B cell (primary cell): ENCODE measurements around the gene TMEM263. TPM values are rescaled to one million over a fixed set of nuclear protein-coding genes. Genes with fewer than 3 reads are reported as not detected.
A peak's percentile ranks its signal among the peaks of the same experiment; 100 is the strongest.

ENCODE experiments used
- ATAC-seq: fragments of 200-7000 bp; cut with Tn5 transposase; one replicate; pipeline ENCODE4 v1.10.0; 2021; ENCODE audit warnings: low read depth, mild to moderate bottlenecking, moderate number of reproducible peaks, moderate library complexity
- CTCF ChIA-PET: fragments of 350-600 bp; sonication (Branson Sonifier 250); formaldehyde crosslinking; loops from one replicate; lab custom pipeline; 2021; ENCODE audit warnings: antibody characterized with exemption, inconsistent platforms; lab: Charles Lee
- POLR2A ChIA-PET: fragments of 350-600 bp; sonication (Branson Sonifier 250); formaldehyde crosslinking; loops from one replicate; lab custom pipeline; 2021; ENCODE audit warnings: antibody characterized with exemption; lab: Charles Lee
- DNase-seq: peaks from one replicate; pipeline ENCODE4 v3.0.0; 2013
- H2AFZ ChIP-seq: 2 replicates; pipeline ENCODE4 v1.6.1; 2012; ENCODE audit warnings: mild to moderate bottlenecking, low read depth, low read length; ENCODE audit not compliant: insufficient read depth, poor library complexity, severe bottlenecking
- H3K27ac ChIP-seq, 2 donors: 1 replicate in 1 of 2; 2 replicates in 1 of 2; pipeline ENCODE4 v1.5.1; 2012 to 2013; ENCODE audit warnings: low read length in 2 of 2, mild to moderate bottlenecking in 2 of 2, moderate library complexity in 1 of 2
- H3K27me3 ChIP-seq, 4 experiments: fragments of 200-600 bp in 1 of 4; sonication (generic) in 1 of 4; replicated peaks in 1 of 4; 1 replicate in 2 of 4; 2 replicates in 2 of 4; pipeline versions ENCODE4 v1.6.1 to v1.7.0; 2013 to 2016; ENCODE audit warnings: low read length in 3 of 4, mild to moderate bottlenecking in 2 of 4, mixed read lengths in 1 of 4, moderate library complexity in 1 of 4; ENCODE audit not compliant: insufficient read depth in 4 of 4, control insufficient read depth in 3 of 4; ENCODE audit errors: control extremely low read depth in 1 of 4
- H3K36me3 ChIP-seq, 2 experiments: replicated peaks in 1 of 2; 1 replicate in 1 of 2; 2 replicates in 1 of 2; pipeline versions ENCODE4 v1.6.1 to v1.7.1; 2013; ENCODE audit warnings: low read length in 1 of 2; ENCODE audit not compliant: insufficient read depth in 2 of 2, control insufficient read depth in 1 of 2; ENCODE audit errors: control extremely low read depth in 1 of 2, extremely low read depth in 1 of 2
- H3K4me1 ChIP-seq, 2 donors: fragments of 200-600 bp in 1 of 2; sonication (generic) in 1 of 2; 1 replicate in 1 of 2; 2 replicates in 1 of 2; pipeline versions ENCODE4 v1.5.1 to v1.6.1; 2013 to 2017; ENCODE audit warnings: low read length in 2 of 2; ENCODE audit not compliant: control insufficient read depth in 2 of 2, insufficient read depth in 2 of 2
- H3K4me2 ChIP-seq: replicated peaks from 2 replicates; pipeline ENCODE3; 2012; ENCODE audit warnings: mild to moderate bottlenecking, low read depth, low read length; ENCODE audit not compliant: poor library complexity, severe bottlenecking
- H3K4me3 ChIP-seq, 5 experiments: fragments of 200-600 bp in 1 of 5; sonication (generic) in 1 of 5; 1 replicate in 3 of 5; 2 replicates in 2 of 5; pipeline versions ENCODE4 v1.5.1 to v1.7.0; 2011 to 2016; ENCODE audit warnings: low read length in 4 of 5, mild to moderate bottlenecking in 4 of 5, low read depth in 2 of 5, control low read depth in 1 of 5, moderate library complexity in 1 of 5; ENCODE audit not compliant: insufficient read depth in 1 of 5; ENCODE audit errors: control extremely low read depth in 1 of 5, extremely low read depth in 1 of 5
- H3K79me2 ChIP-seq: fragments of 200-600 bp; sonication (generic); one replicate; pipeline ENCODE4 v1.6.0; 2016; ENCODE audit warnings: low read length; ENCODE audit not compliant: control insufficient read depth, insufficient read depth
- H3K9ac ChIP-seq: fragments of 200-600 bp; sonication (generic); 2 replicates; pipeline ENCODE4 v1.6.1; 2017; ENCODE audit warnings: mild to moderate bottlenecking, low read length, moderate library complexity
- H3K9me3 ChIP-seq, 3 donors: one replicate each; pipeline versions ENCODE4 v1.6.1 to v1.7.1; 2013; ENCODE audit warnings: low read length in 2 of 3; ENCODE audit not compliant: control insufficient read depth in 2 of 3, insufficient read depth in 1 of 3; ENCODE audit errors: control extremely low read depth in 1 of 3
- H4K20me1 ChIP-seq: 2 replicates; pipeline ENCODE4 v1.6.0; 2012; ENCODE audit warnings: mild to moderate bottlenecking, low read length; ENCODE audit not compliant: insufficient read depth, control insufficient read depth, poor library complexity, severe bottlenecking
- H3K27ac Mint-ChIP-seq: one replicate; pipeline ENCODE4 v1.8.0; 2021; ENCODE audit warnings: mixed read lengths
- H3K27me3 Mint-ChIP-seq: one replicate; pipeline ENCODE4 v1.8.0; 2021; ENCODE audit warnings: mixed read lengths
- H3K4me1 Mint-ChIP-seq: one replicate; pipeline ENCODE4 v1.8.0; 2021; ENCODE audit warnings: mixed read lengths
- H3K4me3 Mint-ChIP-seq: one replicate; pipeline ENCODE4 v1.8.0; 2021; ENCODE audit warnings: mixed read lengths
- H3K9me3 Mint-ChIP-seq: one replicate; pipeline ENCODE4 v1.8.0; 2022; ENCODE audit warnings: mixed read lengths; ENCODE audit not compliant: insufficient read depth
- CTCF ChIP-seq: fragments of 200-600 bp; IDR thresholded peaks from one replicate; pipeline ENCODE4 v1.8.0; 2022; ENCODE audit warnings: antibody characterized with exemption, mild to moderate bottlenecking
- EZH2 ChIP-seq: IDR thresholded peaks from 2 replicates; pipeline ENCODE4 v1.6.1; 2012; ENCODE audit warnings: borderline replicate concordance, low read depth, mild to moderate bottlenecking, moderate library complexity, low read length; ENCODE audit not compliant: insufficient read depth, poor library complexity, severe bottlenecking
- WGBS: methylation state at CpG from one replicate; pipeline ENCODE4 v1.1.5; 2013; ENCODE audit warnings: missing lambda C conversion rate; ENCODE audit not compliant: insufficient coverage; 5-methylcytosine and 5-hydroxymethylcytosine counted together
- intact Hi-C: fragments of 100-400 bp; cut with micrococcal nuclease; formaldehyde crosslinking; loops from one replicate; pipeline ENCODE4 v1.10.0; 2022
- polyA plus RNA-seq: library from polyadenylated mRNA; depleted of rRNA; stranded (reverse); fragments of >200 nt; gene quantifications from 2 replicates; pipeline ENCODE4 v1.2.3, GENCODE V29; 2012
- total RNA-seq, 2 donors: library from RNA; stranded (reverse); fragments of 120-200 nt in 1 of 2; gene quantifications; 1 replicate in 1 of 2; 2 replicates in 1 of 2; pipeline versions ENCODE4 v1.2.3 to v1.2.4, GENCODE V29; 2013 to 2022

The TMEM263 gene
- total and polyA plus RNA-seq, 2 donors (not counting 1 experiment from before 2014, with no cell fraction given), result 4.8 to 23.5 TPM

GRCh38 chr12:106982229-106982628, 26.5 kb downstream of the TMEM263 start:
- H3K4me3 ChIP-seq, result no peak overlapping the region
- no peaks in the 10 kb centered on the region for H4K20me1 ChIP-seq
- no peaks in the 10 kb centered on the region for H3K9me3 Mint-ChIP-seq
- peaks cover 8 to 11% of the 10 kb centered on the region in 2 donors for H3K4me1 ChIP-seq
- intact Hi-C loops, result no loop called here
- no peak overlapping the region for H3K27ac Mint-ChIP-seq
- no peak overlapping the region for H3K4me3 Mint-ChIP-seq
- no peak overlapping the region for H2AFZ ChIP-seq
- no peak for DNase-seq
- H3K4me2 ChIP-seq, result no peak overlapping the region
- no peaks in the 10 kb centered on the region for H3K27me3 ChIP-seq
- H3K9ac ChIP-seq, result no peak overlapping the region
- H3K36me3 ChIP-seq, result no peaks in the 10 kb centered on the region
- TF ChIP-seq EZH2 (no peak), CTCF (no peak)
- ChIA-PET POLR2A (no interaction called here), CTCF (no interaction called here)
- no CpG with 5 or more reads among the region's 1 CpG for WGBS
- peaks cover 24% of the 10 kb centered on the region for H3K4me1 Mint-ChIP-seq
- H3K9me3 ChIP-seq, result no peaks in the 10 kb centered on the region
- no peaks in the 10 kb centered on the region for H3K79me2 ChIP-seq
- H3K27ac ChIP-seq, result no peak overlapping the region
- ATAC-seq, result no peak
- no peaks in the 10 kb centered on the region for H3K27me3 Mint-ChIP-seq

- Mint-ChIP-seq H3K27me3 (no peaks in the 10 kb centered on the region), H3K9me3 (no peaks in the 10 kb centered on the region), H3K27ac (no peak overlapping the region), H3K4me1 (peaks cover 28% of the 10 kb centered on the region), H3K4me3 (peak overlapping the region; percentile 5)
- H3K27ac ChIP-seq, result no peak overlapping the region
- no peak overlapping the region for H3K9ac ChIP-seq
- TF ChIP-seq EZH2 (no peak), CTCF (no peak)
- peaks cover 13 to 16% of the 10 kb centered on the region in 2 donors for H3K4me1 ChIP-seq
- intact Hi-C loops, result no loop called here
- DNase-seq, result no peak
- no peaks in the 10 kb centered on the region for H3K79me2 ChIP-seq
- no peak for ATAC-seq
- H3K36me3 ChIP-seq, result no peaks in the 10 kb centered on the region
- no peaks in the 10 kb centered on the region for H4K20me1 ChIP-seq
- H3K4me2 ChIP-seq, result no peak overlapping the region
- ChIA-PET CTCF (interaction anchor here (1.1 to 1.5 kb wide), 2 partner anchors 105 to 120 kb away, joined by 3 to 8 read pairs; no protein-coding TSS in a partner anchor), POLR2A (no interaction called here)
- no peak overlapping the region for H2AFZ ChIP-seq
- H3K9me3 ChIP-seq, result no peaks in the 10 kb centered on the region
- no peak overlapping the region for H3K4me3 ChIP-seq
- H3K27me3 ChIP-seq, result no peaks in the 10 kb centered on the region
- 70% methylated on average over 6 of the region's 6 CpGs for WGBS
These were observed 29.0 kb downstream of the TMEM263 start for GRCh38 chr12:106984588-106985137.
